Panc1 (cell line): ENCODE data around the gene COL23A1. TPM values are rescaled to one million over a fixed set of nuclear protein-coding genes. Genes with fewer than 3 reads are reported as not detected.

Experiments
- ATAC-seq: fragments of 200-7000 bp; cut with Tn5 transposase; 2 replicates; pipeline ENCODE4 v1.9.1; 2020; ENCODE audit warnings: mild to moderate bottlenecking, moderate library complexity
- BruUV-seq: library from RNA; stranded (reverse); fragments of 400-500 nt; replicated peaks from 2 replicates; lab custom pipeline; 2021; lab: Mats Ljungman, UMichigan
- CTCF ChIA-PET: fragments of 300-600 bp; sonication (Branson Sonifier 250); formaldehyde crosslinking; loops from one replicate; lab custom pipeline; 2022; ENCODE audit warnings: antibody characterized with exemption; lab: Charles Lee
- POLR2A ChIA-PET: fragments of 300-600 bp; sonication (Branson Sonifier 250); formaldehyde crosslinking; loops from one replicate; lab custom pipeline; 2022; ENCODE audit warnings: antibody characterized with exemption; lab: Charles Lee
- DNase-seq: peaks from one replicate; pipeline ENCODE4 v3.0.0-alpha.2; 2010; ENCODE audit warnings: low read depth, low spot score
- H3K27ac ChIP-seq: 2 replicates; pipeline ENCODE4 v1.5.1; 2011; ENCODE audit warnings: mild to moderate bottlenecking, low read length, inconsistent platforms
- H3K27me3 ChIP-seq: fragments of 200-500 bp; sonication (Bioruptor generic); 2 replicates; pipeline ENCODE4 v1.6.0; 2014; ENCODE audit warnings: low read length, inconsistent platforms; ENCODE audit not compliant: control insufficient read depth, insufficient read depth
- H3K36me3 ChIP-seq: fragments of 200-500 bp; sonication (Bioruptor generic); 2 replicates; pipeline ENCODE4 v1.5.1; 2014; ENCODE audit warnings: inconsistent platforms, mild to moderate bottlenecking, low read length, moderate library complexity; ENCODE audit not compliant: control insufficient read depth, insufficient read depth
- H3K4me1 ChIP-seq: 2 replicates; pipeline ENCODE4 v1.5.1; 2011; ENCODE audit warnings: inconsistent platforms, mild to moderate bottlenecking, low read length, moderate library complexity; ENCODE audit not compliant: control insufficient read depth, insufficient read depth
- H3K4me3 ChIP-seq, 2 experiments: 2 replicates each; pipeline ENCODE4 v1.5.1; 2011 to 2012; ENCODE audit warnings: low read depth in 2 of 2, low read length in 2 of 2, mild to moderate bottlenecking in 2 of 2, inconsistent platforms in 1 of 2, moderate library complexity in 1 of 2
- H3K9me3 ChIP-seq: fragments of 200-500 bp; sonication (Bioruptor generic); 2 replicates; pipeline ENCODE4 v1.5.1; 2014; ENCODE audit warnings: low read depth, mild to moderate bottlenecking, inconsistent platforms, low read length, moderate library complexity; ENCODE audit not compliant: control insufficient read depth, insufficient read depth
- POLR2AphosphoS5 ChIP-seq: IDR thresholded peaks from 2 replicates; pipeline ENCODE4 v1.6.1; 2012; ENCODE audit warnings: mild to moderate bottlenecking, low read depth, low read length, moderate library complexity
- SIN3A ChIP-seq: IDR thresholded peaks from 2 replicates; pipeline ENCODE4 v1.6.1; 2012; ENCODE audit warnings: low read depth, mild to moderate bottlenecking, low read length, moderate library complexity, borderline replicate concordance; ENCODE audit not compliant: insufficient read depth
- TCF7L2 ChIP-seq: IDR thresholded peaks from 2 replicates; pipeline ENCODE4 v1.6.1; 2011; ENCODE audit warnings: mild to moderate bottlenecking, low read depth, low read length, inconsistent platforms
- in situ Hi-C: cut with HindIII; loops from 2 replicates; pipeline ENCODE4 v1.10.0; 2016; ENCODE audit warnings: low sequenced_read_pairs, low pct_unique_long_range_greater_than_20kb
- intact Hi-C: fragments of 100-400 bp; cut with micrococcal nuclease; formaldehyde crosslinking; loops from one replicate; pipeline ENCODE4 v1.10.0; 2022; ENCODE audit not compliant: unreplicated experiment
- total RNA-seq: library from RNA; stranded (reverse); gene quantifications from one replicate; pipeline ENCODE4 v1.2.1, GENCODE V29; 2021; ENCODE audit not compliant: unreplicated experiment
- TF ChIP-seq, protein P1 (sequence below): fragments of 450-650 bp; IDR thresholded peaks from 2 replicates; pipeline ENCODE4 v1.5.1; 2017; ENCODE audit warnings: mild to moderate bottlenecking
- TF ChIP-seq, protein P2 (sequence below), 2 experiments: IDR thresholded peaks; 2 replicates each; pipeline ENCODE4 v1.6.1; 2011 to 2012; ENCODE audit warnings: low read depth in 2 of 2, control low read depth in 1 of 2, low read length in 1 of 2, mild to moderate bottlenecking in 1 of 2, moderate library complexity in 1 of 2; ENCODE audit not compliant: insufficient read depth in 1 of 2

The COL23A1 gene
- total RNA-seq, 1 experiment from 2014 or later: 0.05 TPM

DNA sequence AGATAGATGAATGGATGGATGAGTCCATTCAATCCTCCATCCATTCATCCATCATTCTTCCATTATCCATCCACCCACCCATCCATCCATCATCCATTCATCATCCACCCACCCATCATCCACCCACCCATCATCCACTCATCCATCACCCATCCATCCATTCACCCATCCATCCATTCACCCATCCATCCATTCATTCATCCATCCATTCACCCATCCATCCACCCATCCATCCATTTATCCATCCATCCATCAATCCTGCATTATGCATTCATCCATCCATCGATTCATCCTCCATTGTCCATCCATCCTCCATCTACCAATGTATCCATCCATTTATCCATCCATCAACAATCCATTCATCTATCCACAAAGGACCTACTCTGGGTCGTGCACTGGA, 344.8 kb downstream of the COL23A1 start:
- intact Hi-C loops (no loop called here), in situ Hi-C loops (no loop called here)
- DNase-seq (no peak), ATAC-seq (no peak)
- no peaks in the 10 kb centered on the region for H3K4me1 ChIP-seq
- H3K9me3 ChIP-seq: no peaks in the 10 kb centered on the region
- TF ChIP-seq SIN3A (no peak), TCF7L2 (no peak), POLR2AphosphoS5 (no peak)
- TF ChIP-seq, protein P1, sequence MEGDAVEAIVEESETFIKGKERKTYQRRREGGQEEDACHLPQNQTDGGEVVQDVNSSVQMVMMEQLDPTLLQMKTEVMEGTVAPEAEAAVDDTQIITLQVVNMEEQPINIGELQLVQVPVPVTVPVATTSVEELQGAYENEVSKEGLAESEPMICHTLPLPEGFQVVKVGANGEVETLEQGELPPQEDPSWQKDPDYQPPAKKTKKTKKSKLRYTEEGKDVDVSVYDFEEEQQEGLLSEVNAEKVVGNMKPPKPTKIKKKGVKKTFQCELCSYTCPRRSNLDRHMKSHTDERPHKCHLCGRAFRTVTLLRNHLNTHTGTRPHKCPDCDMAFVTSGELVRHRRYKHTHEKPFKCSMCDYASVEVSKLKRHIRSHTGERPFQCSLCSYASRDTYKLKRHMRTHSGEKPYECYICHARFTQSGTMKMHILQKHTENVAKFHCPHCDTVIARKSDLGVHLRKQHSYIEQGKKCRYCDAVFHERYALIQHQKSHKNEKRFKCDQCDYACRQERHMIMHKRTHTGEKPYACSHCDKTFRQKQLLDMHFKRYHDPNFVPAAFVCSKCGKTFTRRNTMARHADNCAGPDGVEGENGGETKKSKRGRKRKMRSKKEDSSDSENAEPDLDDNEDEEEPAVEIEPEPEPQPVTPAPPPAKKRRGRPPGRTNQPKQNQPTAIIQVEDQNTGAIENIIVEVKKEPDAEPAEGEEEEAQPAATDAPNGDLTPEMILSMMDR: no peak
- TF ChIP-seq, protein P2, sequence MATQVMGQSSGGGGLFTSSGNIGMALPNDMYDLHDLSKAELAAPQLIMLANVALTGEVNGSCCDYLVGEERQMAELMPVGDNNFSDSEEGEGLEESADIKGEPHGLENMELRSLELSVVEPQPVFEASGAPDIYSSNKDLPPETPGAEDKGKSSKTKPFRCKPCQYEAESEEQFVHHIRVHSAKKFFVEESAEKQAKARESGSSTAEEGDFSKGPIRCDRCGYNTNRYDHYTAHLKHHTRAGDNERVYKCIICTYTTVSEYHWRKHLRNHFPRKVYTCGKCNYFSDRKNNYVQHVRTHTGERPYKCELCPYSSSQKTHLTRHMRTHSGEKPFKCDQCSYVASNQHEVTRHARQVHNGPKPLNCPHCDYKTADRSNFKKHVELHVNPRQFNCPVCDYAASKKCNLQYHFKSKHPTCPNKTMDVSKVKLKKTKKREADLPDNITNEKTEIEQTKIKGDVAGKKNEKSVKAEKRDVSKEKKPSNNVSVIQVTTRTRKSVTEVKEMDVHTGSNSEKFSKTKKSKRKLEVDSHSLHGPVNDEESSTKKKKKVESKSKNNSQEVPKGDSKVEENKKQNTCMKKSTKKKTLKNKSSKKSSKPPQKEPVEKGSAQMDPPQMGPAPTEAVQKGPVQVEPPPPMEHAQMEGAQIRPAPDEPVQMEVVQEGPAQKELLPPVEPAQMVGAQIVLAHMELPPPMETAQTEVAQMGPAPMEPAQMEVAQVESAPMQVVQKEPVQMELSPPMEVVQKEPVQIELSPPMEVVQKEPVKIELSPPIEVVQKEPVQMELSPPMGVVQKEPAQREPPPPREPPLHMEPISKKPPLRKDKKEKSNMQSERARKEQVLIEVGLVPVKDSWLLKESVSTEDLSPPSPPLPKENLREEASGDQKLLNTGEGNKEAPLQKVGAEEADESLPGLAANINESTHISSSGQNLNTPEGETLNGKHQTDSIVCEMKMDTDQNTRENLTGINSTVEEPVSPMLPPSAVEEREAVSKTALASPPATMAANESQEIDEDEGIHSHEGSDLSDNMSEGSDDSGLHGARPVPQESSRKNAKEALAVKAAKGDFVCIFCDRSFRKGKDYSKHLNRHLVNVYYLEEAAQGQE (IDR thresholded peaks at IDR 0.05; ENCODE audit: insufficient read depth in 1 of 2, low read depth in 2 of 2, low read length in 1 of 2): no peak
- H3K27me3 ChIP-seq: no peaks in the 10 kb centered on the region
- POLR2A ChIA-PET: no interaction called here
- no peak overlapping the region for H3K27ac ChIP-seq
- no peaks in the 10 kb centered on the region for H3K36me3 ChIP-seq
- BruUV-seq: no TSS peak
- no peak overlapping the region for H3K4me3 ChIP-seq
- CTCF ChIA-PET: no interaction called here

DNA sequence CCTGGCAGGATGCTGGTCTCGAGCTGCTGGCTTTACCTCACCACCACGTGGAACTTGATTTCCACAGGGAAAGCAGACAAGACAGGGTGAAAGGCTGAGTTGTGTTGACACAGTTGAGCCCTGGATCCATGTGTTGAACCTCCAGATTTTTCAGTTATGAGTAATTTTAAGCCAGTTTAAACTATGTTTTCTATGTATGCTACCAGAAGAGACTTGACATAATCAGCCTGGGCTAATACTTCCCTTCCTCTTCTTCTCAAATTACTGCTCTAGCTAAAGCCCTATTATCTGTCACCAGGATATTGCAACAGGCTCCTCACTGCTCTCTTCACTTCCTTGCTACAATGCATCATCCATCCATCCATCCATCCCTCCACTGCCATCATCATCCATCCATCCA, 345.6 kb downstream of the COL23A1 start:
- no peak for ATAC-seq
- CTCF ChIA-PET: no interaction called here

More for the DNA sequence above, 345.6 kb downstream of the COL23A1 start:
- BruUV-seq: no TSS peak
- in situ Hi-C loops: no loop called here
- TF ChIP-seq SIN3A (no peak), TCF7L2 (no peak), POLR2AphosphoS5 (no peak)
- TF ChIP-seq, protein P1: no peak
- TF ChIP-seq, protein P2 (IDR thresholded peaks at IDR 0.05; ENCODE audit: insufficient read depth in 1 of 2, low read depth in 2 of 2, low read length in 1 of 2): no peak
- POLR2A ChIA-PET: no interaction called here
- Histone ChIP-seq H3K36me3 (no peaks in the 10 kb centered on the region), H3K4me3 (no peak overlapping the region), H3K9me3 (no peaks in the 10 kb centered on the region), H3K27ac (no peak overlapping the region), H3K27me3 (no peaks in the 10 kb centered on the region), H3K4me1 (no peaks in the 10 kb centered on the region)
- no peak for DNase-seq
- intact Hi-C loops: no loop called here
